Measurements from ENCODE around the gene SLC22A14.

SLC22A14 gene

DNA sequence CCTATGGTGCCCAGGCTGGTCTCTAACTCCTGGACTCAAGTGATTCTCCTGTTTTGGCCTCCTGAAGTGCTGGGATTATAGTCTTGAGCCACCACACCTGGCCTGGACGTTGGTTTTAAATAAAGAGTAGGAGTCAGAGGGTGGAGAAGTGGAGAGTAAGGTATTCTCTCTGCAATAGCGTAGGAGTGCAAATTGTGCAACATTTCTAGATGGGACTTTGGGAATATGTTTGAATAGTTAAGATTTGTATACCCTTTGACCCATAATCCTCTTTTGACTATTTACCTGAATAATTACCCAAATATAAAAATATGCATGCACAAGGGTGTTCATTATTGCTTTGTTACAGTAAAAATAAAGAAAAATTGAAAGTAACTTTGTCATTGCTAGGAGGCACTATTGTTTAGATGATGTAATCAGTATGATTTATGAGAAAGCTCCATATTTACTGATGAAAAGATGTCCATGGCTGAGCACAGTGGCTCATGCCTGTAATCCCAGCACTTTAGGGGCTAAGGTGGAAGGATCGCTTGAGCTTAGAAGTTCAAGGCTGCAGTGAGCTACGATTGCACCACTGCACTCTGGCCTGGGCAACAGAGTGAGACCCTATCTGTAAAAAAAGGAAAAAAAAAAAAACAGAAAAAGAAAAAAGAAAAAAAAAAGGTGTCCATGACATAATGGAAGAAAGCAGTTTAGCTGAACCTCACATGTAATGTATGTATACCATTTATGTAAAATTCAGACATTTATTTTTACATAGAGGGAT is 49.3 kb downstream of the SLC22A14 start:
- intact Hi-C loops (cut with micrococcal nuclease) = no loop called here
- peaks cover 8% of the 10 kb centered on the region for H3K27me3 Mint-ChIP-seq
- no peak overlapping the region for H3K4me3 Mint-ChIP-seq
- no peaks in the 10 kb centered on the region for H3K36me3 Mint-ChIP-seq (ENCODE audit: low read depth)
- no peak overlapping the region for H3K27ac Mint-ChIP-seq
- H3K4me1 Mint-ChIP-seq (ENCODE audit: low read depth) = peaks cover 5% of the 10 kb centered on the region
- peaks cover 12% of the 10 kb centered on the region for H3K9me3 Mint-ChIP-seq

DNA sequence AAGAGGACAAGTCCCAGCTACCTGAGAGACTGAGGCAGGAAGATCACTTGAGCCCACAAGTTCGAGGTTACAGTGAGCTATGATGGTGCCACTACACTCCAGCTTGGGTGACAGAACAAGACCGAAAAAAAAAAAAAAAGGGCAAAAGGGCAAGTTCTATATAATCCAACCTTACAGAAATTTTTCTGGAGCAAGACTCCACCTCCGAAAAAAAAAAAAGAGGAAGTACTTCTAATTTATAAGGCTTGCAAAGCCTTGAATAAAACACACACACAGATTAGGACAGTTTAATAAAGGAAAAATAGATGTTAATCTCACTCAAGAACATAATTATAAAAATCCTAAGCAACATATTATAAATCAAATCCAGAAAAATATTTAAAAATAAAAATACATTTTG is 50.1 kb downstream of the SLC22A14 start:
- Mint-ChIP-seq H3K27ac (no peak overlapping the region), H3K4me1 (ENCODE audit: low read depth) (peaks cover 5% of the 10 kb centered on the region), H3K36me3 (ENCODE audit: low read depth) (no peaks in the 10 kb centered on the region), H3K4me3 (no peak overlapping the region), H3K27me3 (peaks cover 5% of the 10 kb centered on the region), H3K9me3 (peaks cover 5% of the 10 kb centered on the region)
- intact Hi-C loops (cut with micrococcal nuclease) = no loop called here

DNA sequence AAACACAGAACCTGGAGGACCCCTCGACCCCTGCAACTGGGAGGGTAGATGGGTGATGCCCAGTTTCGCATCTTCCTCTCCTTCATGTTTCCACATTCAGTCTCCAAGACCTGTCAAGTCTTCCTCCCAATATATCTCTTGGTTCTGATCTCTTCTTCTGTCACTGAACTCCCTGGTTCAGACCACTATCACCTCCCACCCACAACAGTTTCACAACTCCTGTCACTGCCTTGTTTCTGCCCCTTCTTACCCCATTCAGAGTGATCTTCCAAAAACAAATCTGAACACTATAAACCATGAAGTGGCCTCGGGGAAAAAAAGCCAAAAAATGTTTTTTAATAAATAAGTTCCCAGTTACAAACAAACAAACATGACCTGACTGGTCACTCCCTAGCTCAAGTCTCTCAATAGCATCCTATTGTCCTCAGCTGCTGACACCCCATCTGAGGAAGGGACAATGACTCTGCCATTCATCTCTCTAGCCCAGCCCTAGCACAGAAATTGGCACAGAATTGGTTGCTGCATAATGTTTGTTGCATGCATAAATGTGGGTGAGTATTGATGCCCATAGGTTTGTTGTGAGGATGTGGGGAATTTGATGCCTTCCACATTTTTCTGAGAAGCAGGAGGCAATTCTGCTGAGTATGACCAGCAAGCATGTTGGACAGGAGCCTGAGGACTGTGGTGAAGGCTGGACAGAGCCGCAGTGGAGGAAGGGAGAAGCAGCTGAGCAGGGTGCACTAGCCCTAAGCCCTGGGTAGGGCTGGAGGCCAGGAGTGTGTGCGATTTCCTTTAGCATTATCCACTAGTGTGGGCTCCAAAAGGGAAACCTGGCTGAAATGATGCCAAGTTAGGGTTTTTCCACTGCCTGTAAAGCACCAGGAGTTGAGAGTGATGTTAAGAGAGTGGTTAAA is 52.3 kb downstream of the SLC22A14 start:
- H3K27me3 Mint-ChIP-seq = peaks cover 7% of the 10 kb centered on the region
- H3K4me3 Mint-ChIP-seq = no peak overlapping the region
- no peaks in the 10 kb centered on the region for H3K9me3 Mint-ChIP-seq
- H3K27ac Mint-ChIP-seq = no peak overlapping the region
- intact Hi-C loops (cut with micrococcal nuclease) = no loop called here
- H3K36me3 Mint-ChIP-seq (ENCODE audit: low read depth) = no peaks in the 10 kb centered on the region
- peaks cover 5% of the 10 kb centered on the region for H3K4me1 Mint-ChIP-seq (ENCODE audit: low read depth)

DNA sequence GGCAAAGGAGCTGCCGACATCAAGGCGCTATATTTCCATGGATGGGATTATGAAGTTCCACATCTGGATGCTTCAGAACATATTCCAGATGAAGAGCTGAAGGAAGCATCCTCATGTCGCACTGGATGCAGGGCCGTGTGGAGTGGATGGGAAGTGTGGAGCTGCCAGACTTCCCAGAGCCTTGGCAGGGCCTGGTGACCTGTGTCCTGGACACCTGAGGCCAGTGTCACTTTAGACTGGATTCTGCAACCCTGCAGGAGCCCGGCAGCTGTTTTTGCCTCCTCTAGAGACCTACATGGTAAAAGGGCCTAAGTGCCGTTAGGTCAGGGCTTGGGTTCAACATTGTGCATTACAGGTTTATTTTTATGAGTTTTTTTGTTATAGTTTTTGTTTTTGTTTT is 53.2 kb downstream of the SLC22A14 start:
- Mint-ChIP-seq H3K4me3 (no peak overlapping the region), H3K27me3 (peaks cover 7% of the 10 kb centered on the region), H3K4me1 (ENCODE audit: low read depth) (peaks cover 5% of the 10 kb centered on the region), H3K9me3 (no peaks in the 10 kb centered on the region), H3K36me3 (ENCODE audit: low read depth) (no peaks in the 10 kb centered on the region), H3K27ac (no peak overlapping the region)
- intact Hi-C loops (cut with micrococcal nuclease) = no loop called here

DNA sequence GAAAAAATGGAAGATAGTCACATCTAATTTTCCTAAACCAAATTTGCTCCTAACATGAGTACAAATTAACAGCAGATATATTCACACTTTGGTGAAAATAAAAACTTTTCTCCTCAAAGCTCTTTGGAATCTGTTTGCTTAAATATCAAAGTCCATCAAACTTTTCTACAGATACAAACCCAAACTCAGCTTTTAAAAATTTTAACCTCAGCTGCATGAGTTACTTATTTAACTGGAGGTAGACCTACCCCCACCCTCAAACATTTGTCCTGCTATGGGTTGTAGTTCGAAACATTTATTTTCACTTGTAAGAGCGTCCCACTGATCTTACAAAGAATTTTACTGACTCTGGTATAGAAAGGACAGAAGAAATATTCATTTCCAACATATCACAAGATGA is 55.6 kb downstream of the SLC22A14 start:
- intact Hi-C loops (cut with micrococcal nuclease) = no loop called here
- Mint-ChIP-seq H3K27ac (no peak overlapping the region), H3K9me3 (no peaks in the 10 kb centered on the region), H3K36me3 (ENCODE audit: low read depth) (no peaks in the 10 kb centered on the region), H3K27me3 (peaks cover 7% of the 10 kb centered on the region), H3K4me1 (ENCODE audit: low read depth) (no peaks in the 10 kb centered on the region), H3K4me3 (no peak overlapping the region)

DNA sequence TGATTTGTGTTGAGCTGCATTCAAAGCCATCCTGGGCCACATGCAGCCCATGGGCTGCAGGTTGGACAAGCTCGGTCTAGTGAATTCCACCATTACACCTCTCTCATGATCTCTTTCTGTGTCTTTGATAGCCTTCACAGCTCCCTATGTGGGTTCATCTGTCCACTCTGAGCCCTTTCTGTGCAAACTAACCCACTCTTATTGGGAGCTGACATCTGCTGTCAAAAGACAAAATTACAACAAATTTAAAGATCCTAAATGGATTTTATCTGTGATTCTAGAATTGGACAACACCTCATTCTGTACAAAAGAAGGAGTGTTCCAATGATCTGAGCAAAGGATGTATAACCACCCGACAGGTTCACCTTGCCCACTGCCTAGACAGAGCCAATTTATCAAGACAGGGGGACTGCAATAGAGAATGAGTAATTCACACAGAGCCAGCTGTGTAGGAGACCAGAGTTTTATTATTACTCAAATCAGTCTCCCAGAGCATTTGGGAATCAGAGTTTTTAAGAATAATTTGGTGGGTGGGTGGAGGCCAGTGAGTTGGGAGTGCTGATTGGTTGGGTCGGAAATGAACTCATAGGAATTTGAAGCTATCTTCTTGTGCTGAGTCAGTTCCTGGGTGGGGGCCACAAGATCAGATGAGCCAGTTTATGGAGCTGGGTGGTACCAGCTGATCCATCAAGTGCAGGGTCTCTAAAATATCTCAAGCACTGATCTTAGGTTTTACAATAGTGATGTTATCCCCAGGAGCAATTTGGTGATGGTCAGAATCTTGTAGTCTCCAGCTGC is 61.9 kb downstream of the SLC22A14 start:
- peaks cover 4% of the 10 kb centered on the region for H3K27me3 Mint-ChIP-seq
- no peak overlapping the region for H3K4me3 Mint-ChIP-seq
- intact Hi-C loops (cut with micrococcal nuclease) = no loop called here
- no peaks in the 10 kb centered on the region for H3K36me3 Mint-ChIP-seq (ENCODE audit: low read depth)
- H3K4me1 Mint-ChIP-seq (ENCODE audit: low read depth) = peaks cover 6% of the 10 kb centered on the region
- H3K9me3 Mint-ChIP-seq = no peaks in the 10 kb centered on the region
- H3K27ac Mint-ChIP-seq = no peak overlapping the region

DNA sequence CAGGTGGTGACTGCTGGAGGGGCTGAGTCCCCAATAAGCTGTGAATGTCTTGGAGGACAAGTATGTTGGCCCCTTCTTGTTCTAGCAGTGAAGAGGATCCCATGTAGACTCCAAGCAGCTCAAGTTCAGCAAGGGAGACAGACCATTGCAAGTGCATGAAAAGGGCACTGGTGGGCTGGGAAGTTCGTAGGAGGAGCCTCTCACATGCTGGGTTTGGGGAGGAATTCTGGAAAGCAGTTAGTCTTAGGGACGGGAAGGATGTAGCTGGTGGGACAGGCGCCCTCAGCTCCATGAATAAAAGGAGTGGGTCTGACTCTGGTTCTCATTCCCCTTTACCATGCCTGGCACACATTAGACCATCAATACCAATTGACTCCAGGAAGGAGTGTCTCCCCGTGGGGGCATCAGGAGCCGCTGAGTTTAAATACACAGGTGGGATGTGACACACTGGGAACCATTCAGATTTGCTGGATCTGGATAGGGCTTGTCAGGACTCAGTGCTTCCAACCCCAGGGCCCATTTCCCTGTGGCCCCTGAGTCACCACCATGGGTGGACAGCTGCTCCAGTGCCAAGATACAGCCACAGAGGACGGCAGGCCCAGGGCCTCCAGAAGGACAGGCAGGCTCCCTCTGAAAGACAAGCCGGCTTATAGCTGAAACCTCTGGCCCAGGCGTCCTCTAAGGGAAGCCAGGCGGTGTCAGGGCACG is 63.9 kb downstream of the SLC22A14 start:
- intact Hi-C loops (cut with micrococcal nuclease) = loop anchor here (1.0 to 5.0 kb wide), 2 partner anchors 134 to 209 kb away; partner anchors contain the start of genes ACAA1 and MYD88
- Mint-ChIP-seq H3K9me3 (no peaks in the 10 kb centered on the region), H3K4me1 (ENCODE audit: low read depth) (peaks cover 6% of the 10 kb centered on the region), H3K27ac (no peak overlapping the region), H3K36me3 (ENCODE audit: low read depth) (no peaks in the 10 kb centered on the region), H3K4me3 (peak overlapping the region; percentile 49), H3K27me3 (peaks cover 2% of the 10 kb centered on the region)

DNA sequence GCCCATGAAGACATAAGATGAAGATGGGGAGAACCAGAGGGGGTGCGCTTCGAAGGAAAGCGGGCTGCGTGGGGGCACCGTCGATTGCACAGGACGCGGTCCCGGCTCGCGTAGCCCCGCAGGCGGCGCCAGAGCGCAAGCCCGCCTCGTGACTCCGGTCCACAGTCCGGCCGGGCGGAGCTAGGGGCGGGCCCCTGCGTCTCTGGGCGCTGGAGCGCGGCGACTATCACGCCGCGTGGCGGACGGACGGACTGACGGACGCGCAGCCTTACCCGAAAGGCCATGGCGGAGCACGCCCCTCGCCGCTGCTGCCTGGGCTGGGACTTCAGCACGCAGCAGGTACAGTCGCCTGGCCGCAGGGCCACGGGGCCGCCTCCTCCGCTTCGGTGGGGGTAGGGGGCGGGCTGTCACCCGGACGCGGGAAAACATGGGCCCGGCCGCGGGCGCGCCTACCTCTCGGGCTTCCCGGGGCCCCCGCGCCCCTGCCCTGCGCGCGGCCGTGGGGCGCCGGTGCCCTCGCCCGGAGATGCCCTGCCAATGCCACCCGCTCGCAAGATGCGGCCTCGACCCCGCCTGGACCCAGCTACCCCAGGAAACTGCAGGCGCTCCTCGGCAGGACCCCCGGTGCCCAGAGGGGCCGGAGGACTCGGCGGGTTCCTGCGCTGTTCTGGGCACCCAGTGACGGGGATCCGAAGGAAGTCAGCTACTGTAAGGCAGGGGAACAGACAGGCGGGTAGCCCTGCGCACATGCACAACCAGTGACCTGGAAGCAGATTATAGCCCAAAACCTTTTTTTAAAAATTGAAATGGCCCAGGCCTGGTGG is 64.7 kb downstream of the SLC22A14 start, which contains the start of gene XYLB:
Gene XYLB, plus strand, starts transcription at position 199 of the 824 bp plus-strand sequence. Its CDS starts 84 bp downstream, at position 283.
- H3K27ac Mint-ChIP-seq = peak within 1 kb of the TSS; percentile 63
- peaks cover 6% of the 10 kb centered on the region for H3K4me1 Mint-ChIP-seq (ENCODE audit: low read depth)
- H3K9me3 Mint-ChIP-seq = no peaks in the 10 kb centered on the region
- peaks cover 2% of the 10 kb centered on the region for H3K27me3 Mint-ChIP-seq
- intact Hi-C loops (cut with micrococcal nuclease) = loop anchor here (1.0 to 5.0 kb wide), 2 partner anchors 134 to 209 kb away; partner anchors contain the start of genes ACAA1 and MYD88
- H3K36me3 Mint-ChIP-seq (ENCODE audit: low read depth) = no peaks in the 10 kb centered on the region
- H3K4me3 Mint-ChIP-seq = peak within 1 kb of the TSS; percentile 76

DNA sequence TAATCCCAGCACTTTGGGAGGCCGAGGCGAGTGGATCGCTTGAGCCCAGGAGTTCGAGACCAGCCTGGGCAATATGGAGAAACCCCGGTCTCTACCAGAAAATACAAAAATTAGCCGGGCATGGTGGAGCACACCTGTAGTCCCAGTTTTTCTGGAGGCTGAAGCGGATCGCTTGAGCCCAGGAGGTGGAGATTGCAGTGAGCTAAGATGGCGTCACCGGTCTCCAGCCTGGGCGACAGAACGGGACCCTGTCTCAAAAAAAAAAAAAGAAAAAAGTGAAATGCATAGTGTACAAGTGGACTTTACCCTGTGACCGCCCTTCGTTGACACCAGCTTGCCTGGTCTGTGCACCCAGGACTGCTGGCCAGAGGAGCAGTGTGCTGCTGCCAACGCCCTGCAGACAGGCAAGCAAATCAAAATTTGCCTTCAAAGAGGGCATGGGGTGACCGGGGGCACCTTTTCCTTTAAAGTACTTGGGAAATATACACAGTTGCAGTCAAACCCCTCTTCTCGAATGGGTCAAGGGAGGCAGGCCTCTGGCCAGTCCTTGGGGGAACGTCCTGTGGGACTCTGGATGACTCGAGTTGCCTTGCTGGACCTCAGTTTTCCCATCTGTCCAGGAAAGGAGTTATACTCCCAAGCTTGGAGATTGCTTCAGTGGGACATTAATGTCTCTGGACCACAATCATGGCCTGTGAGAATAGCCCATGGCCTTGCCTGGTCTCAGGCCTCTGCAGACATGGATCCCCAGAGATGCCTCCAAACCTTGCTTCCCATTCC is 65.5 kb downstream of the SLC22A14 start:
- Mint-ChIP-seq H3K4me1 (ENCODE audit: low read depth) (peaks cover 6% of the 10 kb centered on the region), H3K36me3 (ENCODE audit: low read depth) (peaks cover 3% of the 10 kb centered on the region), H3K27me3 (peaks cover 2% of the 10 kb centered on the region), H3K4me3 (peak overlapping the region; percentile 76), H3K9me3 (no peaks in the 10 kb centered on the region), H3K27ac (peak overlapping the region; percentile 63)
- intact Hi-C loops (cut with micrococcal nuclease) = loop anchor here (5.0 kb wide), 1 partner anchor 210 kb away; the partner anchor contains the start of genes ACAA1 and MYD88

DNA sequence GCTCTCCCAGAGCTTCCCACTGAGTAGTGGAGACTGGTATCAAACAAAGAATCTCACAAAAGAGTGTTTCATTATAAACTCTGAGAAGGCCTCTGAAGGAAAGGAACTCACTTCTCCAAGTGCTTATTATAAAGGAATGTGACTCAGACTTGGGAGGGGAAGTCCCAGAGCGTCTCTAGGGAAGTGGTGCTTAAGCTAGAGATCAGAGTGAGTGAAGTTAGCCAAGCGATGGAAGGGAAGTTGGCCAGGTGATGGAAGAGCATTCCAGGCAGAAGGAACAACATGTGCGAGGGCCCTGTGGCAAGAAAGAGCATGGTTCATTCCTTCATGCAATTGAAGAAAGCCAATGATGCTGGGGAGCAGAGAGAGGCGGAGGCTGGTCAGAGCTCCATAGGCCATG is 66.8 kb downstream of the SLC22A14 start:
- Mint-ChIP-seq H3K4me1 (ENCODE audit: low read depth) (peaks cover 6% of the 10 kb centered on the region), H3K27me3 (peaks cover 2% of the 10 kb centered on the region), H3K4me3 (no peak overlapping the region), H3K9me3 (no peaks in the 10 kb centered on the region), H3K36me3 (ENCODE audit: low read depth) (peaks cover 8% of the 10 kb centered on the region), H3K27ac (no peak overlapping the region)
- intact Hi-C loops (cut with micrococcal nuclease) = loop anchor here (5.0 kb wide), 1 partner anchor 212 kb away; the partner anchor contains the start of genes ACAA1 and MYD88

DNA sequence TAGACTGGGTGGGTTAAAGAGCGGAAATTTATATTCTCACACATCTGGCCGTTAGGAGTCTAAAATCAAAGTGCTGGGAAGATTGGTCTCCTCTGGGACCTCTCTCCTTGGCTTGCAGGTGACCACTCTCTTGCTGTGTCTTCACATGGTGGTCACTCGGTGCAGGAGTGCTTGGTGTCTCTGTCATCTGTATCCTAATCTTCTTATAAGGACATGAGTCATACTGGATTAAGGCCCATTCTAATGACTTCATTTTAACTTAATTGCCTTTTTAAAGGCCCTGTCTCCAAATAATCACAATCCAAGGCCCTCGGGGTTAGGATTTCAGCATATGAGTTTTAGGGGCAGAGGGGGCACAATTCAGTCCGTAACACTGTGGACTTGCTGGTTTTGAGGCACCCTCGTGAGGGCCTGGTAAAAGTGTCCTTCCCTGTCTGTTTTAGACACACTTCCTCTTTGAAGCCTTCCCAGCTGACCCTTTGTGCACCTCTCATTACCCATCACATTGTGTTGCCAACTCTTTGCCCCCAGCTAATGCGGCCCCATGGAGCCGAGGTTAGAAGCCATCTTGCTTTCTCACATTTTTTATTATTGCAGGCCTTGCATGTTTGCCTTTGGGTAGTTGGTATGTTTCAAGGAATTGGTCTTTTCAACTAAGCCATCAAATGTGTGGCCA is 67.7 kb downstream of the SLC22A14 start:
- peaks cover 6% of the 10 kb centered on the region for H3K4me1 Mint-ChIP-seq (ENCODE audit: low read depth)
- H3K27me3 Mint-ChIP-seq = peaks cover 2% of the 10 kb centered on the region
- intact Hi-C loops (cut with micrococcal nuclease) = loop anchor here (5.0 kb wide), 1 partner anchor 213 kb away; the partner anchor contains the start of genes ACAA1 and MYD88
- H3K27ac Mint-ChIP-seq = no peak overlapping the region
- H3K4me3 Mint-ChIP-seq = no peak overlapping the region
- no peaks in the 10 kb centered on the region for H3K9me3 Mint-ChIP-seq
- peaks cover 8% of the 10 kb centered on the region for H3K36me3 Mint-ChIP-seq (ENCODE audit: low read depth)
